ENCODE results near the gene SLIT3. TPM values are rescaled to one million over a fixed set of nuclear protein-coding genes. Genes with fewer than 3 reads are reported as not detected.

The SLIT3 gene
- polyA plus RNA-seq, 4 donors, result 55.4 to 60.5 (median 57.8) TPM

GRCh38 chr5:168948746-168949145 lies 352.2 kb downstream of the SLIT3 start:
- no peak for DNase-seq (ENCODE audit: low read depth in 4 of 4, low spot score in 3 of 4)

- DNase-seq (ENCODE audit: low read depth in 4 of 4, low spot score in 3 of 4), result no peak
Measured at GRCh38 chr5:168947212-168947868, 353.6 kb downstream of the SLIT3 start.

DNA sequence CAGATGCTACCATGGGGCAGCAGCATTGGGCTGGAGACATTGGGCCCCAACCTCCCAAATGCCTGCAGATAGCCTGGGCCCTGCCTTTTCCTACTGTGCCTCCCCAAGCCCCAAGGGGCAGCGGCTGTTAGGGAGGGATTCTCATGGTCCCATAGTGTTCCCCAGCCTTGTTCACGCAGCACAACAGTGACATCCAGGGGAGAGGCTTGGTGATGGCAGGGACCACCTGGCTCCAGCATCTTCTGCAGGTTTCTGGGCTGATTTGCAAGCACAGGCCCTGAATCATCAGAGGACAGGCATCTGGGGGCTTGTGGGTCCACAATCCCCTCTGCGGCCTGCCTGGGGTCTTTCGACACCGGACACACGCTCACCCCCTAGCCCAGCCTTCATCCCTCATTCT lies 354.6 kb downstream of the SLIT3 start:
- DNase-seq (ENCODE audit: low read depth in 4 of 4, low spot score in 3 of 4), result no peak

- no peak for DNase-seq (ENCODE audit: low read depth in 4 of 4, low spot score in 3 of 4)
Measured at GRCh38 chr5:168944004-168944403, 356.9 kb downstream of the SLIT3 start.

DNA sequence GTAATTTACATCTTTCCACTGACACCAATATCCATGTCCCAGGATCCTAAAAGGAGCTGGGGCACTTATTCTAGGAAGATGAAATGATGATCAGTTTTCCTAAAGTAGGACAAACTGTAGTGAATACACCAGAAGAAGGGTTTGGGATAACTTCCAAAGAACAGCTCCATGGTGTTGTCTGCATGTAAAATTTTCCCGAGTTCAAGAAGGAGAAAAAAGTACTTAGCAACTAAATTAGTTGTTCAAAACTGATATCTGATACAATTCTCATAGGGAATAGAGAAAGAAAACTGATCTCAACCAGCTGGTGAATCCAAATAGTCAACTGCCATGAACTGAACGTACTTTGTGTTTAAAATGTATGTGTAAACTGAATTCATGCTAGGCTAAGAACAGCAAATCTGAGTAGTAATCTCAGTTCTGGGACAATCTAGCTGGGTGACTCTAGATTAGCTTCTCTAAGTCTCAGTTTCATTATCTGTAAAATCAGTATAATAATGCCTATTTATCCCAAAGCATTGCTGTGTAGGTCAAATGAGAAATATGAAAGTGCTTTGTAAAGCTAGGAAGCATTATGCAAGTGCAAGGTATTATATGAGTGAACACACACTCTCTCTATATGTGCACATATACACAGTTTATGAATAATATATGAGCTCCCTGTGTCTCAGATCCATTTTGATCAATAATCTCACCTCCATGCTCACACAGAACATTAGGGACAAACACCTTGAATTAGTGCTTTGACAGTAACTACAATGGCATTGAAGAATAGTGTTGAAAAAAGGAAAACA lies 357.7 kb downstream of the SLIT3 start:
- DNase-seq (ENCODE audit: low read depth in 4 of 4, low spot score in 3 of 4), result no peak

GRCh38 chr5:168941901-168942300 lies 359.0 kb downstream of the SLIT3 start:
- DNase-seq (ENCODE audit: low read depth in 4 of 4, low spot score in 3 of 4), result no peak

DNA sequence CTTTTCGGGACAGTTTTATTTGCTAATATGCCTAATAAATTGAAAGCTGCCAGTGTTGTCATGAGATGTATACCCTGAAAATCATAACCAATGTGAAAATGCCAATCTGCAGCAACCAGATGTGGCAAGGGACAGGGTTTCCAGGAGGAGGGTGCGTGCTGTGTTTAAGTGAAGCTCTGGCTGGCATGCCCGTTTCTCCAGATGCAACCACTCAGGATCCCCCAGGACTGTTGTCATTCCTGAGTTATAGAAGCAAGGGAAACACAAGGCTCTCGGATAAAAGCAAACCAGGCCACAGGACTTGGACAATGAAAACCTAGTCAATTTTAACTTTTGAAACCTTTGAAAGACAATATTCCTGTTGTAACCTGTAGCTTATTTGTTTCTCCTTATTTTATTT lies 360.2 kb downstream of the SLIT3 start:
- no peak for DNase-seq (ENCODE audit: low read depth in 4 of 4, low spot score in 3 of 4)

DNA sequence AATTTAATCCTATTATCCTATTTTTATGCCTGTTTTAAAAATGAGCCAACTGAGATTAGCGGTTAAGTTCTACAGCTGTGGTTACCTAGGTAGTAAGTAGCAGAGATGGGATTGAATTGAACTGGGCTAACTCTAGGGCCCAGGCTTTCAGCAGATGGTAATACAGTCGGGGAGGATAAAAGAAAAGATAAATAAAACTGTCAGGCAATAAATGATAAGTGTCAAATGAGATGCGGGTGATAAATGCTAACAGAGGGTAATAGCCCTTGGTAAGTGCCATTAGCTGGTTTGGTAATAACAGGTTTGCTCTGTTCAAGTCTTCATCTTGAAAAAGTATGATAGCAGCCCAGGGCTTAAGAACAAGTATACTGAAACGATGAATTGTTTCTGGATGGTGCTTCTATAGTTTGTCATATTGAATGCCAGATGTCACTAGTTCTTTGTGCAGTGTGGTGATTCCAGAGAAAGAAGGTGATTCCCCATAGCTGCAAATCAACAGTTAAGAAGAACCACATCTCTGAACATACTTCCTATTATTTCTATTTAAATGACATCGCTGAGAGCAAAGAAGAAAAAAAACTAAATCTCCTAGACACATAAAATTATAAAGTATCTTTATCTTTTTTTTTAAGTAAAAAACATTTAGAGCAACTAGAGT lies 360.9 kb downstream of the SLIT3 start:
- DNase-seq (ENCODE audit: low read depth in 4 of 4, low spot score in 3 of 4), result no peak

- DNase-seq (ENCODE audit: low read depth in 4 of 4, low spot score in 3 of 4), result no peak
Measured at GRCh38 chr5:168939156-168939800, 361.7 kb downstream of the SLIT3 start.

- DNase-seq (ENCODE audit: low read depth in 4 of 4, low spot score in 3 of 4), result no peak
Measured at GRCh38 chr5:168936511-168936910, 364.4 kb downstream of the SLIT3 start.

GRCh38 chr5:168935183-168935582 lies 365.8 kb downstream of the SLIT3 start:
- DNase-seq (ENCODE audit: low read depth in 4 of 4, low spot score in 3 of 4), result no peak

DNA sequence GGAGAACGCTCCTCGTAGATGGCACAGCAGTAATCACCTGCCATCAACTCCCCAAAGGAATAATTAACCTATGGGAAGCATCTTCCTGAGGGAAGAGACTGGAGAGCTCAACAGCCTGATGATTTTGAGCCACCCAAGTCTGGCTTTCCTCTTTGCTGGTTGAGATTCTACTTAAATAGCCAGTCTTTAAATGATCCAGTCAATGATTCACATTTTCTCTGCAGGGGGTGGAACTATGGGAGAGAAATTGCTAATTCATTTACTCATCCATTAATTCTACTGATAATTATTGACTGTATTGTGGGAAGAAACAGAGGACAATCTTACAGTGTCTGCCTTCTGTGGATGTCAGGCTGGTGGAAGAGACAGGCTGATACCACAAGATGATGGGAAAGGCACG lies 366.8 kb downstream of the SLIT3 start:
- no peak for DNase-seq (ENCODE audit: low read depth in 4 of 4, low spot score in 3 of 4)

- no peak for DNase-seq (ENCODE audit: low read depth in 4 of 4, low spot score in 3 of 4)
Measured at GRCh38 chr5:168932400-168933189, 368.3 kb downstream of the SLIT3 start.

- no peak for DNase-seq (ENCODE audit: low read depth in 4 of 4, low spot score in 3 of 4)
Measured at GRCh38 chr5:168931638-168932345, 369.1 kb downstream of the SLIT3 start.

DNA sequence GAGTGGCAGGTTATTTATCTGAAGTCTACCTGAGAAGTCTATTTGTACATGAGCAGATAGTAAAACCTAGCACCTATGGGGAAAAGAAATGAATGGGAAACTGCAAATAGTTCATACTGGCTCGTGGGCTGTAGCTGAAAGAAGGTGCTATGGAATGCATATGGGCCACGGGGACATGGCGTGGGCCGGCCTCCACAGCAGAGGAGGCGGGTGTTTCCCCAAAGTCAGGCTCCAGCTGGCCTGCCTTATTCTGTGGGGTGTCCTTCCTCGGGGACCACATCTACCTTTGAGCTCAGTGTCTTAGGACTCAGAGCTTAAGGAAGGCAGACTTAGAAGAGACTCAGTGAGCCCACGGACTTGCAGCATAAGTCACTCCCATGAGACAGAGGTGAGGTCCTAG lies 371.3 kb downstream of the SLIT3 start:
- no peak for DNase-seq (ENCODE audit: low read depth in 4 of 4, low spot score in 3 of 4)

- no peak for DNase-seq (ENCODE audit: low read depth in 4 of 4, low spot score in 3 of 4)
Measured at GRCh38 chr5:168925160-168925559, 375.8 kb downstream of the SLIT3 start.

GRCh38 chr5:168921147-168921866 lies 379.6 kb downstream of the SLIT3 start:
- DNase-seq (ENCODE audit: low read depth in 4 of 4, low spot score in 3 of 4), result no peak

- no peak for DNase-seq (ENCODE audit: low read depth in 4 of 4, low spot score in 3 of 4)
Measured at GRCh38 chr5:168920019-168920810, 380.7 kb downstream of the SLIT3 start.
